ENCODE measurements around the gene ECE2. TPM values are rescaled to one million over a fixed set of nuclear protein-coding genes. Genes with fewer than 3 reads are reported as not detected.

Gene ECE2
- total RNA-seq (2014; rRNA removed), result not detected in 2 replicates
- not detected for polyA plus RNA-seq (2012)

DNA sequence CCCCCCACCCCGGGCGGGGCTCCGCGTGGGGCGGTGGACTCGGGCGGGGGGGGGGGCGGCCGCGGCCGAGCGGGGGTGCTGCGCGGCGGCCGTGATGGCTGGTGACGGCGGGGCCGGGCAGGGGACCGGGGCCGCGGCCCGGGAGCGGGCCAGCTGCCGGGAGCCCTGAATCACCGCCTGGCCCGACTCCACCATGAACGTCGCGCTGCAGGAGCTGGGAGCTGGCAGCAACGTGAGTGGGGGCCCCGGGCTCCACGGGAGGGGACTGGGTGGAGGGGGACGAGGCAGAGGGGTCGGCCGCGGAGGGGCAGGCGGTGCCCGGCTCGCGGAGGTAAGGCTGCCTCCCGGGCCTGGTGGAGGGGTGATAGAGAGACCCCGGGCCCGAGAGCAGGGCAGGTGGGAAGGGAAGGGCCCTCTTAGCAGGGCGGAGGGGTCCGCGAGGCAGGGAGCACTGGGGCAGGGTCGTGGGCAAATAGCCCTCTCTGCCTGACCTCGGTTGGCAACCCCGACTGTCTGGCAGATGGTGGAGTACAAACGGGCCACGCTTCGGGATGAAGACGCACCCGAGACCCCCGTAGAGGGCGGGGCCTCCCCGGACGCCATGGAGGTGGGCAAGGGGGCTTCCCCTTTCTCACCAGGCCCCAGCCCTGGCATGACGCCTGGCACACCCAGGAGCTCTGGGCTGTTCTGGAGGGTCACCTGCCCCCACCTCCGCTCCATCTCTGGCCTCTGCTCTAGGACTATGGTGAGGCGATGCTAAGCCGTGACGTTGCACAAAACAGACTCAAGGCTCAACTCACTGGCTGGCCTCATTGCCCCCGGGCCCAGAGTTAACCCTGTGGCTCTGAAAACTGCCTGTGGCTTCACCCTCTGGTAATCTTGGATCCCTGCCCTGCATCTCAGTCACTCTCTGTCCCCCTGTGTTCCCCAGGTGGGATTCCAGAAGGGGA, at the start of gene ECE2:
ECE2 (plus strand) TSS at position 62 of the 950 bp plus-strand sequence; CDS start at position 194, 132 bp downstream.
- DNase-seq (ENCODE audit: low read depth), result no peak

- no peak for DNase-seq (ENCODE audit: low read depth)
Measured at GRCh38 chr3:184227481-184227935, 48.3 kb upstream of the ECE2 start.

- DNase-seq (ENCODE audit: low read depth), result no peak
Measured at GRCh38 chr3:184228376-184229137, 47.3 kb upstream of the ECE2 start.

DNA sequence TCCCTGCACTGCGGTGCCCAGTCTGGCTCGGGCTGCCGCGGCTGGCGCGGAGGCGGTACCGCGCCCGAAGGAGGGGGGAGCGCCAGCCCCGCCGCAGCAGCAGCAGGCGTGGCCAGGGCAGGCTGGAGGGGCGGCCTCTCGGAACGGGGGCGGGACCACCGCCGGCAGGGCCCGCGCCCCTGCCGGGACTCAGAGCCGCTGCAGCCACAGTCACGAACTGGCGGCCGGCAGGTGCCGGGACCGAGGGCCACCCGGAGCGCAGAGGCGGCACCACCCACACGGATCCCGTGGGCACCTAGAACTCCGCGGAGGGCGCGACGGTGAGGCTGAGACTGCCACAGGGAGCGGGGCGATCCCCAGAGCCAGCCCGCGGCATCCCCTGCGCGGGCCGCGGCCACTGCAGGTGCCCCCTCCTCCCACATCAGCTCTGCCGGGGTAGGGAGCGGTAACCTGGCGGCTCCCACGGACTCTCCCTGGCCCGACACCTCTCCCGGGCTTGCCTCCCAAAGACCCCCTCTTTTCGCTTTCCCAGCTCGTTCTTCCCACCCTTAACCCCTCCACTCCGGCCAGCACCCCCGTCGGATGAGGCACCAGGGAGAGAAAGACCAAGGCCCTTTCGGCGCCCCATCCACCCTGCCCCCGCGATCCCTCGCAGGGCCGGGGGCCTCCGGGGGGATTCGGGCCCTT, 46.3 kb upstream of the ECE2 start, which contains the start of gene VWA5B2:
VWA5B2 (plus strand) TSS at position 192 of the 687 bp plus-strand sequence. CDS start 944 bp downstream, outside the sequence.
- DNase-seq (ENCODE audit: low read depth), result no peak

DNA sequence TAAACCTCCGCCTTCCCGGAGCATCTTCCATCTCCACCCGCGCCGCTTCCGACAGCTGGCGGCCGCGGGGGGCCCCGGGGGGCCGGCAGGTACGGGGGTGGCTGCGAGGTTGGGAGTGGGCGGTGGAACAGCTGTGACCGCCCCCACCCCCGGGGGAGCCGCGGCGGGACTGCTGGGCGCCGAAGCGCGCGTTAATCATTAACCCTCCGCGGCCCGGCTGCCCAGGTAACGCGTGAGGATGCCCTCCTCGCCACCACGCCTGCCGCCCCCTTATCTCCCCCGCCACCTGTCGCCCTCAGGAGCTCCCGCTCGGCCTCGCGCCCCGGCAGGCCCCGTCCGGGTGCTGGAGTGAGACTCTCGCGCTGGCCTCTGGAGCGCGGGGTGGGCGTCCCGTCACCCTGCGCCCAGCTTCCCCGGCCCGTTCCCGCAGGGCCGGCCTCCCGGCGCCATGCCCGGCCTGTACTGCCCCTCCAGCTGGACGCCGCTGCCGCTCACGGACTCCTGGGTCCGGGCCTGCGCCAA, 45.7 kb upstream of the ECE2 start:
- no peak for DNase-seq (ENCODE audit: low read depth)

DNA sequence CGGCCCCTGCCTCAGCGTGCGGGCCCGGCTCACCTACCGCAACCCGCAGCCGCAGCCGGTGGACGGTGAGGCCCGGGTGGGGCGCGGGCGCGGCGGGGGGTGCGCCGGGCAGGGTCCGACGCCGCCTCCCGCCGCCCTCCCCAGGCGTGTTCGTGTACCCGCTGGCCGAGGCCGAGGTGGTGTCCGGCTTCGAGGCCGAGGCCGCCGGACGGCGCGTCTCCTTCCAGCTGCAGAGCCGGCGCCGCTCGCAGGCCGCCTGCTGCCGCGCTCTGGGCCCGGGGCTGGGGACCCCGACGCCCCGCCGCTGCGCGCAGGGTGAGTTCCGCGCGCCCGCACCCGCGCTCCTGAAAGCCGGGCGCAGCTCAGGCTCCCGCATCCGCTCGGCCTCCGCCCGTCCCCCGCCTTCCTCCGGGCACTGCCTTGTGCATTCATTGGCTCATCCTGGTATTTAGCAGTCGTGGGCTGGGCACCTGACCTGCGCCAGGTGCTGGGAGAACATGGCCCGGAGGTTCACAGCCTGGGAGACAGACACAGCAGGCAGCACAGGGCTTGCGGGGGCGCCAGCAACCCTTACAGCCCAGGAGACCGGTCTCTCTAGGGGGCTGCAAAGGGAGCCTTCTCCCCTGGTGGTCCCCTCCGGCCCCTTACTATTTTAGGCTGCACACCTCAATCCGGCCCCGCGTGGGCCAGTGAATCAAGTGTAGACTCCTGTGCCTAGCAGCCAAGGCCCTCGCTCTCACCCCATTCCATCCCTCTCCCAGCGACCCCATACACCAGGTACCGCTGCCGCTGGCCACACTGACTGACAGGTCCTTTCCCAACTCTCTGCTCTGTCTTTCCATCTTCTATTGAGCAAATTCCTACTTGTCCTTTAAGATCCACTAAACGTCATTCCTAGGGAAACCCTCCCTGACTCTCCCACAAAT, 45.0 kb upstream of the ECE2 start:
- DNase-seq (ENCODE audit: low read depth), result no peak

GRCh38 chr3:184231671-184232070, 44.2 kb upstream of the ECE2 start:
- no peak for DNase-seq (ENCODE audit: low read depth)

DNA sequence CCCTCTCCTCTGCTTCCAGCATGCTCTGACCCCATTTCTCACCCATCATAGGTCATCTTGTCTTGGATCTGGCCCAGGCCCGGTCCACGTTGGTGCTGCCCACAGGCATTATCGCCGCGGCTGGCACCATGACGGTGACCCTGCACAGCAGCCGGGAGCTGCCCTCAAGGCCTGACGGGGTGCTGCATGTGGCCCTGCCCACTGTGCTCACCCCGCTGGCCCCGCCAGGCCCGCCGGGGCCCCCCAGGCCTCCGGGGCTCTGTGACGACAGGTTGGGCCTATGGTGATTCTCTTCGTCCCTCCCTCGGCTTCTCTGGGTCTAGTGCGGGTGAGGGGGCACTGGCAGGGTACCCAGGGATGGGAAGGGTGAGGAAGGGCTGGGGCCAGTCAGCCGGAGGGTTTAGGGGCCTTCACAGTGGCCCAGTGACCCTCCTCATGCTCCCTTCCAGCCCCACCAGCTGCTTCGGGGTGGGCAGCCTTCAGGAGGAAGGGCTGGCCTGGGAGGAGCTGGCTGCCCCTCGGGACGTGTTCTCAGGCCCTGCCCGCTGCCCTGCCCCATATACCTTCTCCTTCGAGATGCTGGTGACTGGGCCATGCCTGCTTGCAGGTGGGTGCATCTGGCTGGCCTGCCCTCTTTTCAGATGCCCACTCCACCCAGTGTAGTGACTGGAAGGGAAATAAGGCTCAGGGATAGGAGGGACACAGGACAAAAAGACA, 42.5 kb upstream of the ECE2 start:
- DNase-seq (ENCODE audit: low read depth), result no peak

DNA sequence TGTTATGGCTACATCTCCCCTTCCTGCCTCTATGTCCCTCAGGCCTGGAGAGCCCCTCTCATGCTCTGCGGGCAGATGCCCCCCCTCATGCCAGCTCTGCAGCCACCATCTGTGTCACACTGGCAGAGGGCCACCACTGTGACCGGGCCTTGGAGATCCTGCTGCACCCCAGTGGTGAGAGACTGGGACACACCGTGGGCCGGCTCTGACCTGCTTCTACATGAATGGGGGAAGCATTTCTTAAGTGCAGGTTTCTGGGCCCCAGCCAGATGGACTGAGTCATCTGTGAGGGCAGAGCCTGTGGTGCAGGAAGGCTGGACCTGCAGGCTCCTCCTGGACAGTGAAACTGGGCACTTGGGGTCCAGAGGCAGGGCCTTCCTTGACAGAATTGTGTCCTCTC, 41.6 kb upstream of the ECE2 start:
- DNase-seq (ENCODE audit: low read depth), result peak; percentile 77

DNA sequence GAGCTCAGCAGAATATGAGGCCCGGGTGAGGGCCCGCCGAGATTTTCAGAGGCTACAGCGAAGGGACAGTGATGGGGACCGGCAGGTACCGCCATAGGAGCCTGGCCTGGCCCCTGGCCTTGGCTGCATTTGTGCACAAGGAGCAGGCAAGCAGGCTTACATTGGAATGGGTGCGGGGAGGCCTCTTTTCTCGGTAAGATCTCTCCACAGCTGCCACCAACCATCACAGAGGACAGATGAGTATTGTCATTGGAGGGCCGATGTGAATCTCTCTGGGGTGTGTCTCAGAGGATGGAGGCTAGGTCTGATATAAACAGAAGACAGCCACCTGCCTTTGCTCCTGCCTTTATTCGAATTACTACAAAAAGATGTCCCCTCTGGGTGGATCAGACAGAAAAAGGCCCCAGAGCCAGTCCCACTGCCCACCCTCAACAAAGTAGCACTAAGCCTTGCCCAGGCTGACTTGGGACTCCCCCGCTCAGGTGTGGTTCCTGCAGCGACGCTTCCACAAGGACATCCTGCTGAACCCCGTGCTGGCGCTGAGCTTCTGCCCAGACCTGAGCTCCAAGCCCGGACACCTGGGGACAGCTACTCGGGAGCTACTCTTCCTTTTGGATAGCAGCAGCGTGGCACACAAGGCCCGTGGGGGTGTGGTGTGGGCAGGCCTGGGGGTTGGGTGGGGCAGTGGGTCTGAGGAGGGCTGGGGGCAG, 41.0 kb upstream of the ECE2 start:
- no peak for DNase-seq (ENCODE audit: low read depth)

DNA sequence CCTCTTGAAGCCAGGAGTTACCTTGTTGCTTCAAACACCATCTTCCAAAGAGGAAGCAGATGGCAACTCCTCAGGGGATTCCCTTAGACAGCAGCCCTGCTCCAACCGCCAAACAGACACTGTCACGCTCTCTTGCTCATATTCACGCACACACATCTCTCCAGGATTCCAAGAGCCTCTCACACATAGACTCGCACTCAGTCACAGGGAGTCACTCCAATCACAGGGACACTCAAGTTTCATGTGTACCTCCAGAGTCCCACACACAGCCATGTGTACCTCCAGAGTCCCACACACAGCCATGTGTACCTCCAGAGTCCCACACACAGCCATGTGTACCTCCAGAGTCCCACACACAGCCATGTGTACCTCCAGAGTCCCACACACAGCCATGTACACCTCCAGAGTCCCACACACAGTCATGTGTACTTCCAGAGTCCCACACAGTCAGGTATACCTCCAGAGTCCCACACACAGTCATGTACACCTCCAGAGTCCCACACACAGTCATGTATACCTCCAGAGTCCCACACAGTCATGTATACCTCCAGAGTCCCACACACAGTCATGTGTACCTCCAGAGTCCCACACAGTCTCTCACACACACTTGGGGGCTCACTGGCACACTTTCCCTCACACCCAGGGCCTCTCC, 40.3 kb upstream of the ECE2 start:
- no peak for DNase-seq (ENCODE audit: low read depth)

DNA sequence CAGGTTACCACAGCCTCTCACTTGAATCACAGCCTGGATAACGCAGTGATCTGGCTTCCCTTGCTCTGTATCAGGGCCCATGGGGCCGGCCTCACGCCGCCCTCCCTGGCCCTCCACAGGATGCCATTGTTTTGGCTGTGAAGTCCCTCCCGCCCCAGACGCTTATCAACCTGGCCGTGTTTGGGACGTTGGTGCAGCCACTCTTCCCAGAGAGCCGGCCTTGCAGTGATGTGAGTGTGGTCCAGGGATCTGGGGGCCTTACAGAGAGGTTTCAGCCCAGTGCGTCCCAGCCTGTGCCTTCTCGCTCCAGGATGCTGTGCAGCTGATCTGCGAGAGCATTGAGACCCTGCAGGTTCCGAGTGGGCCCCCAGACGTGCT, 39.8 kb upstream of the ECE2 start:
- DNase-seq (ENCODE audit: low read depth), result no peak

DNA sequence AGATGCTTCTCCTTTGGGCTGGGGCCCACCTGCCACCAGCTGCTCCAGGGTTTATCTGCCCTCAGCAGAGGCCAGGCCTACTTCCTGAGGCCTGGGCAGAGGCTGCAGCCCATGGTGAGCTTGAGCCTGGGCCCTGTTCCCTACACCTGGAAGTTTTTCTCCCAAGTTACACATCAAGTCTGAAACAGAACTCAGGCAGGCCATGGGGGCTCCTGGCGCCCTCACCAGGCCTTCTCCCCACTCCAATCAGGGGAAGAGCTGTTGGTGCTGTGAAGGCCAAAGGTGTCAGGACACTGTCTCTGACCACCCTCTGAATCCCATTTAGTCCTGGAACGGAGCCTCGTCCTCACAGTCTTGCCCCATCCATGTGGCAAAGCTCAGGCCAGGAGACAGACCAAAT, 39.2 kb upstream of the ECE2 start:
- DNase-seq (ENCODE audit: low read depth), result no peak

GRCh38 chr3:184237211-184237610, 38.6 kb upstream of the ECE2 start:
- DNase-seq (ENCODE audit: low read depth), result no peak

GRCh38 chr3:184237807-184238206, 38.0 kb upstream of the ECE2 start:
- no peak for DNase-seq (ENCODE audit: low read depth)

DNA sequence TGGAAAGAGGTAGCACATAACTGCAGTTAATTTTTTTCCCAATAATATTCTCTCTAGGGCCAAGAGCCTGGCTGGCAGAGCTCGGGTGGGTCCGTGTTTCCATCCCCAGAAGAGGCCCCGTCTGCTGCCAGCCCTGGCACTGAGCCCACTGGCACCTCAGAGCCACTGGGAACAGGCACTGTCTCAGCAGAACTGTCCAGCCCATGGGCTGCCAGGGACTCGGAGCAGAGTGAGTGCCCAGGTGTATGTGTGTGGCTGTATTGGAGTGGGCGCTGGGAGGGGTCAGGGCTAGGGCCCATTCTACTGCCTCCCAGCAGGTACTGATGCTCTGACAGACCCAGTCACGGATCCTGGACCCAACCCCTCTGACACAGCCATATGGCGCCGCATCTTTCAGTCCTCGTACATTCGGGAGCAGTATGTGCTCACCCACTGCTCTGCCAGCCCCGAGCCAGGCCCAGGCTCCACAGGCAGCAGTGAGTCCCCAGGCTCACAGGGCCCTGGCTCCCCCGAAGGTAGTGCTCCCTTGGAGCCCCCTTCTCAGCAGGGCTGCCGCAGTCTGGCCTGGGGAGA, 37.5 kb upstream of the ECE2 start:
- no peak for DNase-seq (ENCODE audit: low read depth)

DNA sequence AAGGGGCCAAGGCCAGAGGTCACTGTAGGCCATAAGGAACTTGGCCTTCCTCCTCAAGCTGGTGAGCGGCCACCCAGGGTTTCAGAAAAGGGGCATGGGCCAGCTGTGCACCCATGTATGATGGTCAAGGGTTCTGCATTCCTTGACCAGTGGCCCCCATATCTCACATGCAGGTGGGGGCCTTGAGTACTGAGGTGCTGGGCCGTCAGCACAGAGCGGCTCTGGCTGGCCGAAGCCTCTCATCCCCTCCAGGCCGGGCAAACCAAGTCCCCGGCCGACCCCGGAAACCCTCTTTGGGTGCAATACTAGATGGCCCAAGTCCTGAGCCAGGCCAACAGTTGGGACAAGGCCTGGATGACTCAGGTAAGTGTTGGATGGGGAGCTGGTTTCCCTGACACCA, 36.6 kb upstream of the ECE2 start:
- no peak for DNase-seq (ENCODE audit: low read depth)

DNA sequence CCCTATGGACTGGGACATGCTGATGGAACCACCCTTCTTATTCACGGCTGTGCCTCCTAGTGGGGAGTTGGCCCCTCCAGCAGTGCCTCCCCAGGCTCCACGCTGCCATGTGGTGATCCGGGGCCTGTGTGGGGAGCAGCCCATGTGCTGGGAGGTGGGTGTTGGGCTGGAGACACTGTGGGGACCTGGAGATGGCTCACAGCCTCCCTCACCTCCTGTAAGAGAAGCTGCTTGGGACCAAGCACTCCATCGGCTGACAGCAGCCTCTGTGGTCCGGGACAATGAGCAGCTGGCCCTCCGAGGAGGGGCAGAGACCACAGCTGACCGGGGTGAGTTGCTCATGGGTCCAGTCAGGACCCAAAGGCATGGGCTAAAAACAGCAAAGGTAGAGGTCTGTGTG, 36.1 kb upstream of the ECE2 start:
- DNase-seq (ENCODE audit: low read depth), result no peak
